CD4-positive, alpha-beta T cell treated with Interleukin-17A for 1 hour (primary cell): ENCODE measurements around the gene RASL12.
"Not testable (repeated sequence)": the region's sequence is repeated elsewhere in the genome, so short reads cannot be mapped to it uniquely, and the experiment has no call there.

ENCODE experiments used
- DNase-seq: peaks from one replicate; pipeline ENCODE4 v3.0.0-alpha.2; 2020

Gene RASL12

GRCh38 chr15:65067645-65068402 lies at the start of gene RASL12:
RASL12 (minus strand) TSS chr15:65067991; CDS start chr15:65067835, 156 bp downstream.
- no peak for DNase-seq

- no peak for DNase-seq
These were observed 47.8 kb upstream of the RASL12 start for GRCh38 chr15:65115542-65115941.

- DNase-seq, result no peak
These were observed 47.3 kb upstream of the RASL12 start, which contains the start of gene UBAP1L for GRCh38 chr15:65115086-65115485. UBAP1L (minus strand) TSS chr15:65115200; CDS start chr15:65106215, 8,985 bp downstream.

GRCh38 chr15:65110676-65111292 lies 43.0 kb upstream of the RASL12 start:
- DNase-seq, result no peak

GRCh38 chr15:65106011-65106590 lies 38.3 kb upstream of the RASL12 start:
- DNase-seq, result no peak

- no peak for DNase-seq
These were observed 37.2 kb upstream of the RASL12 start for GRCh38 chr15:65105038-65105437.

GRCh38 chr15:65102912-65103311 lies 35.1 kb upstream of the RASL12 start:
- DNase-seq, result no peak

- no peak for DNase-seq
These were observed 34.3 kb upstream of the RASL12 start for GRCh38 chr15:65101891-65102708.

- peak; percentile 54 for DNase-seq
These were observed 33.7 kb upstream of the RASL12 start for GRCh38 chr15:65101411-65101890.

GRCh38 chr15:65100442-65100841 lies 32.7 kb upstream of the RASL12 start:
- no peak for DNase-seq

GRCh38 chr15:65099801-65100200 lies 32.0 kb upstream of the RASL12 start:
- not testable (repeated sequence) for DNase-seq

GRCh38 chr15:65099336-65099735 lies 31.5 kb upstream of the RASL12 start:
- no peak for DNase-seq

- DNase-seq, result no peak
These were observed 30.0 kb upstream of the RASL12 start for GRCh38 chr15:65097651-65098263.

- no peak for DNase-seq
These were observed 28.9 kb upstream of the RASL12 start for GRCh38 chr15:65096481-65097385.

GRCh38 chr15:65095747-65096104 lies 27.9 kb upstream of the RASL12 start:
- no peak for DNase-seq

- DNase-seq, result no peak
These were observed 27.4 kb upstream of the RASL12 start for GRCh38 chr15:65095011-65095746.

- DNase-seq, result no peak
These were observed 26.7 kb upstream of the RASL12 start for GRCh38 chr15:65094294-65094995.

GRCh38 chr15:65093793-65094170 lies 26.0 kb upstream of the RASL12 start:
- not testable (repeated sequence) for DNase-seq

- no peak for DNase-seq
These were observed 25.4 kb upstream of the RASL12 start for GRCh38 chr15:65092911-65093792.
